Coronary artery (tissue), 2 donors: ENCODE results near the gene PGA4.

Experiments
- DNase-seq: peaks from one replicate; pipeline ENCODE4 v3.0.0-alpha.2; 2017; ENCODE audit warnings: low spot score
- H3K27ac ChIP-seq, 2 donors: fragments of 200-600 bp; sonication (generic); one replicate each; pipeline ENCODE4 v1.5.1; 2016 to 2019
- H3K4me3 ChIP-seq: fragments of 200-600 bp; sonication (generic); 2 replicates; pipeline ENCODE4 v1.5.1; 2016; ENCODE audit warnings: mild to moderate bottlenecking, moderate library complexity
- TF ChIP-seq, protein P1 (sequence below): fragments of 200-600 bp; sonication (generic); IDR thresholded peaks from one replicate; pipeline ENCODE4 v1.5.1; 2019; ENCODE audit warnings: antibody characterized with exemption

Gene PGA4

GRCh38 chr11:61273178-61274078 lies 51.3 kb downstream of the PGA4 start:
- Histone ChIP-seq H3K27ac (no peak overlapping the region), H3K4me3 (no peak overlapping the region)
- TF ChIP-seq, protein P1, sequence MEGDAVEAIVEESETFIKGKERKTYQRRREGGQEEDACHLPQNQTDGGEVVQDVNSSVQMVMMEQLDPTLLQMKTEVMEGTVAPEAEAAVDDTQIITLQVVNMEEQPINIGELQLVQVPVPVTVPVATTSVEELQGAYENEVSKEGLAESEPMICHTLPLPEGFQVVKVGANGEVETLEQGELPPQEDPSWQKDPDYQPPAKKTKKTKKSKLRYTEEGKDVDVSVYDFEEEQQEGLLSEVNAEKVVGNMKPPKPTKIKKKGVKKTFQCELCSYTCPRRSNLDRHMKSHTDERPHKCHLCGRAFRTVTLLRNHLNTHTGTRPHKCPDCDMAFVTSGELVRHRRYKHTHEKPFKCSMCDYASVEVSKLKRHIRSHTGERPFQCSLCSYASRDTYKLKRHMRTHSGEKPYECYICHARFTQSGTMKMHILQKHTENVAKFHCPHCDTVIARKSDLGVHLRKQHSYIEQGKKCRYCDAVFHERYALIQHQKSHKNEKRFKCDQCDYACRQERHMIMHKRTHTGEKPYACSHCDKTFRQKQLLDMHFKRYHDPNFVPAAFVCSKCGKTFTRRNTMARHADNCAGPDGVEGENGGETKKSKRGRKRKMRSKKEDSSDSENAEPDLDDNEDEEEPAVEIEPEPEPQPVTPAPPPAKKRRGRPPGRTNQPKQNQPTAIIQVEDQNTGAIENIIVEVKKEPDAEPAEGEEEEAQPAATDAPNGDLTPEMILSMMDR = no peak
- DNase-seq = no peak

- TF ChIP-seq, protein P1 = no peak
- DNase-seq = no peak
- Histone ChIP-seq H3K27ac (no peak overlapping the region), H3K4me3 (no peak overlapping the region)
These were observed 51.9 kb downstream of the PGA4 start for GRCh38 chr11:61274084-61274483.

- no peak overlapping the region for H3K4me3 ChIP-seq
- H3K27ac ChIP-seq = no peak overlapping the region
- DNase-seq = no peak
- TF ChIP-seq, protein P1 = no peak
These were observed 53.0 kb downstream of the PGA4 start for GRCh38 chr11:61275191-61275590.

DNA sequence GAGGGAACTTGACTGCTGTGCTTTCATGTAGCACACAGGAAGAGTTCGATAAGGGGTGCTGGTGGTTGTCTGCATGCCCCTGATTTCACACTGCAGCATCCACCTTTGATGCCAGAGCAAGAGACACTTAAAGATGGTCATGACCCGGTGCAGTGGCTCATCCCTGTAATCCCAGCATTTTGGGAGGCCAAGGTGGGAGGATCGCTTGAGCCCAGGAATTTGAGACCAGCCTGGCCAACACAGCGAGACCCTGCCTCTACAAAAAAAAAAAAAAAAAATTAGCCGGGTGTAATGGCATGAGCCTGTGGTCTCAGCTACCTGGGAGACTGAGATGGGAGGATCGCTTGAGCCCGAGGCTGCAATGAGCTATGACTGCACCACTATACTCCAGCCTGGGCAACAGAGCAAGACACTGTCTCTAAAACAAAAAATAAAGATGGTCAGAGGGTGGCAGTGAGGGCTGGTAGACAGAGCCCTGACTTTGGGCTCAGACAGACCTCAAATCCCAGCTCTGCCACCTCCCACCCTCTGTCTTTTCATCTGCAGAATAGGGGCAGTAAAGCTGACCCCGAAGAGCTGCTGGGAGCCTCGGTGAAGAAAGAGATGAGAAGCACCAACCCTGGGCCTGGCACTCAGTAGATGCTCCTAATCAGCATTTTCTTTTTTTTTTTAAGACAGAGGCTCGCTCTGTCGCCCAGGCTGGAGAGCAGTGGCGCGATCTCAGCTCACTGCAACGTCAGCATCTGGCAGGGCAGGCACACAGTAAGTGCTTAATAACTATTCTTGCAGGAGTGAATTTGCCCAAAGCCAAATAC lies 55.2 kb downstream of the PGA4 start:
- H3K27ac ChIP-seq = no peak overlapping the region
- no peak for DNase-seq
- H3K4me3 ChIP-seq = no peak overlapping the region
- TF ChIP-seq, protein P1 = no peak

DNA sequence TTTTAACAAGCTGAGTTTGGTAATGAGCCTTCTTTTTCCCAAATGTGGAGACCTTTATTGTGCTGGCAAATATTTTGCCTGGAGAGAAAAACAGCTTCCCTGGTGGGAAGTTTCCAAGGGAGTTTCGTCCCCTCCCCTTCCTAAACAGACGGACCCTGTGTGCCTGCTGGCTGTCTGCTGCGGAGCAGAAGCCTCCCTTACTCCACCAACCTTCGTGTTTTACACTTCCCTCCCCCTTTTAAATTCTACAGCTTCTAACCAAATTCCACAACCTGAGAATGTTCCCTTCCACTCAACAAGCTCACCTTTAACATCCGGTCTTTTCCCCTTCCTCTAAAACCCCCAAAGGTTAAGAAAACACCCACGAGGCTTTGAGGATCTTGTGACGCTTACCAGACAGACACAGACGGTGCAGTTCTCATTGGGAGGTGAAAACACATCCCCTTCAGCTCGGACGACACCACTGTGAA lies 55.9 kb downstream of the PGA4 start:
- DNase-seq = no peak
- Histone ChIP-seq H3K4me3 (no peak overlapping the region), H3K27ac (no peak overlapping the region)
- TF ChIP-seq, protein P1 = no peak

- H3K27ac ChIP-seq = no peak overlapping the region
- TF ChIP-seq, protein P1 = no peak
- H3K4me3 ChIP-seq = no peak overlapping the region
- DNase-seq = no peak
These were observed 58.0 kb downstream of the PGA4 start for GRCh38 chr11:61279934-61280659.
